HepG2 (cell line): ENCODE measurements around the gene TCF3. TPM values are rescaled to one million over a fixed set of nuclear protein-coding genes. Genes with fewer than 3 reads are reported as not detected.

Experiments used
- ARNT2 ChIP-seq: sonication (generic); formaldehyde crosslinking; IDR thresholded peaks from 2 replicates; pipeline ENCODE4 v1.8.0; 2022; ENCODE audit warnings: mild to moderate bottlenecking, low read depth, missing genetic modification reagents, moderate library complexity
- BRCA1 ChIP-seq: sonication (generic); formaldehyde crosslinking; IDR thresholded peaks from 2 replicates; pipeline ENCODE4 v1.4.0; 2020; ENCODE audit warnings: missing genetic modification reagents
- FOXO1 ChIP-seq: sonication (generic); formaldehyde crosslinking; IDR thresholded peaks from 2 replicates; pipeline ENCODE4 v1.4.0; 2020; ENCODE audit warnings: missing genetic modification reagents
- HNRNPH1 ChIP-seq: fragments of 200-400 bp; formaldehyde crosslinking; optimal IDR thresholded peaks from 2 replicates; pipeline ENCODE3; 2017; ENCODE audit warnings: mild to moderate bottlenecking, low read depth, low read length
- MEF2D ChIP-seq: sonication (generic); formaldehyde crosslinking; IDR thresholded peaks from 2 replicates; pipeline ENCODE4 v1.5.1; 2020; ENCODE audit warnings: mild to moderate bottlenecking, missing genetic modification reagents
- MEIS1 ChIP-seq: sonication (generic); formaldehyde crosslinking; IDR thresholded peaks from 2 replicates; pipeline ENCODE4 v1.9.0; 2021; ENCODE audit warnings: mild to moderate bottlenecking, missing genetic modification reagents, moderate library complexity, borderline replicate concordance
- PITX1 ChIP-seq: sonication (generic); formaldehyde crosslinking; IDR thresholded peaks from 2 replicates; pipeline ENCODE4 v1.5.1; 2020; ENCODE audit warnings: mild to moderate bottlenecking, missing genetic modification reagents
- TAF15 ChIP-seq: fragments of 200-400 bp; formaldehyde crosslinking; IDR thresholded peaks from one replicate; pipeline ENCODE4 v1.6.1; 2018; ENCODE audit warnings: mild to moderate bottlenecking, low read depth, low read length; ENCODE audit not compliant: poor library complexity, severe bottlenecking
- TBX3 ChIP-seq: fragments of 450-650 bp; IDR thresholded peaks from 2 replicates; pipeline ENCODE4 v1.6.1; 2017; ENCODE audit warnings: antibody characterized with exemption, mild to moderate bottlenecking, inconsistent platforms, borderline replicate concordance
- ZMYM4 ChIP-seq: sonication (generic); formaldehyde crosslinking; IDR thresholded peaks from 2 replicates; pipeline ENCODE4 v1.8.1; 2023; ENCODE audit warnings: mild to moderate bottlenecking, missing genetic modification reagents
- ZNF180 ChIP-seq: sonication (generic); formaldehyde crosslinking; IDR thresholded peaks from 2 replicates; pipeline ENCODE4 v1.4.0; 2020; ENCODE audit warnings: low read depth, missing genetic modification reagents, borderline replicate concordance
- ZNF7 ChIP-seq: IDR thresholded peaks from 2 replicates; pipeline ENCODE4 v1.6.1; 2016; ENCODE audit warnings: missing biosample characterization, missing genetic modification reagents
- ZXDC ChIP-seq: sonication (generic); formaldehyde crosslinking; IDR thresholded peaks from 2 replicates; pipeline ENCODE4 v1.5.0; 2020; ENCODE audit warnings: mild to moderate bottlenecking, missing genetic modification reagents
- polyA plus RNA-seq, 8 experiments: library from polyadenylated mRNA; depleted of rRNA in 3 of 8; stranded (reverse) in 7 of 8; unstranded in 1 of 8; fragments of >200 nt; fragmentation: Illumina TruSeq in 4 of 8; extraction: Trizol in 4 of 8; gene quantifications; 2 replicates each; pipeline versions ENCODE4 v1.2.1 to v1.2.3, GENCODE V29; 2011 to 2016; ENCODE audit warnings: low read depth in 4 of 8, missing spikeins in 1 of 8, mixed read lengths in 1 of 8; ENCODE audit not compliant: insufficient read depth in 1 of 8
- total RNA-seq, 5 experiments: library from RNA; depleted of rRNA; stranded (reverse); fragments of >200 nt; fragmentation: Illumina TruSeq; extraction: Trizol; gene quantifications; 2 replicates each; pipeline ENCODE4 v1.2.3, GENCODE V29; 2016; ENCODE audit warnings: low read depth in 1 of 5
- TF ChIP-seq, protein P1 (sequence below): sonication (generic); formaldehyde crosslinking; IDR thresholded peaks from 2 replicates; pipeline ENCODE4 v1.4.0; 2020; ENCODE audit warnings: mild to moderate bottlenecking, missing genetic modification reagents, borderline replicate concordance
- TF ChIP-seq, protein P2 (sequence below): sonication (generic); formaldehyde crosslinking; IDR thresholded peaks from 2 replicates; pipeline ENCODE4 v1.4.0; 2020; ENCODE audit warnings: low read depth, mild to moderate bottlenecking, missing genetic modification reagents
- TF ChIP-seq, protein P3 (sequence below): sonication (generic); formaldehyde crosslinking; IDR thresholded peaks from 2 replicates; pipeline ENCODE4 v1.5.1; 2020; ENCODE audit warnings: missing genetic modification reagents, mild to moderate bottlenecking, borderline replicate concordance
- TF ChIP-seq, protein P4 (sequence below): sonication (generic); formaldehyde crosslinking; conservative IDR thresholded peaks from 2 replicates; pipeline ENCODE4 v1.8.1; 2023; ENCODE audit warnings: missing genetic modification reagents

The TCF3 gene
- total and polyA plus RNA-seq, 2 of the 13 experiments (the other 11 are each of a cell fraction or from before 2014, with no cell fraction given) = 51.4 to 53.2 TPM

DNA sequence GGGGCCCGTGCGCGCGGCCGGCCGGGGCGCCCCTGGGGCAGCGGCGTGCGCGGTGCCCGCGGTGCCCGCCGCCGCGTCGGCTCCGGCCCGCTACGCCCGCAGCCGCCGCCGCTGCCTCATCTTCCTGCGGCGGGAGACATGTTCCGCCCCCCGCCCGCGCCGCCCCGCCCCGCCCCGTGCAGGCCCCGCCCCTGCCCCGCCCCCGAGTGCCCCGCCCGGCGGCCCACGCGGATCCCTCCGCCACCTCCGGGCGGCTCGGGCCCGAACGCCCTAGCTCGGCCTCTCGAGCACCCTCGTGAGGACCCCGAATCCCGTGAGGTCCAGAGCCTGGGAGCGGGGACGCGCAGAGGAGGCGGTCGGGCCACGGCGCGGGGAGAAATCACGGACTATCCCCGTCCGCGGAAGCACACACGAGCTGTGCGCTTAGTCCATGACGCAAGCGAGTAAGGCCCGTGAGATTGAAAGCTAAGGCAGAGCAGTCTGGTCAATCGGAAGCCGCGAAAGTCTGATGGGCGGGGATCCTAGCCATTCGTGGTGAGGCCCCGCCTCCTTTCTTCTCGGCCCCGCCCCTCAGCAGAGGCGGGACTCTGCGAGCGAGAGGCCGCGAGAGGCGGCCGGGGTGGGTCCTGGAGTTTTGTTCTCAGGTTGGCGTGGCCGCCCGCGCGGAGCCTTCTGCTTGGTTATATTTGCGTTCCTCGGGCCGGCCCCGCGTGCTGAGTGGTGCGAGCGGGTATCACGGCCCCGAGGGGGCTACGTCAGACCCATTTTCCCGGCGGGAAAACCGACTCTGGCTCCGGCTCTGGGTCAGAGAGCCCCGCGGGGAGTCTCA is at the start of gene TCF3 (continued):
- TF ChIP-seq ARNT2 (CRISPR knock-in tag) = peak; percentile 12
- no peak for TF ChIP-seq ZNF180 (CRISPR knock-in tag)
- TF ChIP-seq MEIS1 (CRISPR knock-in tag) = no peak
- TF ChIP-seq FOXO1 = peak; percentile 17; the same call in 1 of the 2 replicates
- TF ChIP-seq ZXDC (CRISPR knock-in tag) = 0 out of 2 replicates have a peak, but pooled peaks have one; percentile 52
- TF ChIP-seq, protein P1, sequence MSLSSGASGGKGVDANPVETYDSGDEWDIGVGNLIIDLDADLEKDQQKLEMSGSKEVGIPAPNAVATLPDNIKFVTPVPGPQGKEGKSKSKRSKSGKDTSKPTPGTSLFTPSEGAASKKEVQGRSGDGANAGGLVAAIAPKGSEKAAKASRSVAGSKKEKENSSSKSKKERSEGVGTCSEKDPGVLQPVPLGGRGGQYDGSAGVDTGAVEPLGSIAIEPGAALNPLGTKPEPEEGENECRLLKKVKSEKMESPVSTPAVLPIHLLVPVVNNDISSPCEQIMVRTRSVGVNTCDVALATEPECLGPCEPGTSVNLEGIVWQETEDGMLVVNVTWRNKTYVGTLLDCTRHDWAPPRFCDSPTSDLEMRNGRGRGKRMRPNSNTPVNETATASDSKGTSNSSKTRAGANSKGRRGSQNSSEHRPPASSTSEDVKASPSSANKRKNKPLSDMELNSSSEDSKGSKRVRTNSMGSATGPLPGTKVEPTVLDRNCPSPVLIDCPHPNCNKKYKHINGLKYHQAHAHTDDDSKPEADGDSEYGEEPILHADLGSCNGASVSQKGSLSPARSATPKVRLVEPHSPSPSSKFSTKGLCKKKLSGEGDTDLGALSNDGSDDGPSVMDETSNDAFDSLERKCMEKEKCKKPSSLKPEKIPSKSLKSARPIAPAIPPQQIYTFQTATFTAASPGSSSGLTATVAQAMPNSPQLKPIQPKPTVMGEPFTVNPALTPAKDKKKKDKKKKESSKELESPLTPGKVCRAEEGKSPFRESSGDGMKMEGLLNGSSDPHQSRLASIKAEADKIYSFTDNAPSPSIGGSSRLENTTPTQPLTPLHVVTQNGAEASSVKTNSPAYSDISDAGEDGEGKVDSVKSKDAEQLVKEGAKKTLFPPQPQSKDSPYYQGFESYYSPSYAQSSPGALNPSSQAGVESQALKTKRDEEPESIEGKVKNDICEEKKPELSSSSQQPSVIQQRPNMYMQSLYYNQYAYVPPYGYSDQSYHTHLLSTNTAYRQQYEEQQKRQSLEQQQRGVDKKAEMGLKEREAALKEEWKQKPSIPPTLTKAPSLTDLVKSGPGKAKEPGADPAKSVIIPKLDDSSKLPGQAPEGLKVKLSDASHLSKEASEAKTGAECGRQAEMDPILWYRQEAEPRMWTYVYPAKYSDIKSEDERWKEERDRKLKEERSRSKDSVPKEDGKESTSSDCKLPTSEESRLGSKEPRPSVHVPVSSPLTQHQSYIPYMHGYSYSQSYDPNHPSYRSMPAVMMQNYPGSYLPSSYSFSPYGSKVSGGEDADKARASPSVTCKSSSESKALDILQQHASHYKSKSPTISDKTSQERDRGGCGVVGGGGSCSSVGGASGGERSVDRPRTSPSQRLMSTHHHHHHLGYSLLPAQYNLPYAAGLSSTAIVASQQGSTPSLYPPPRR (CRISPR knock-in tag) = no peak
- TF ChIP-seq ZNF7 (CRISPR knock-in tag) = no peak
- TF ChIP-seq BRCA1 = peak; percentile 68; the same call in 1 of the 2 replicates
- TF ChIP-seq, protein P2, sequence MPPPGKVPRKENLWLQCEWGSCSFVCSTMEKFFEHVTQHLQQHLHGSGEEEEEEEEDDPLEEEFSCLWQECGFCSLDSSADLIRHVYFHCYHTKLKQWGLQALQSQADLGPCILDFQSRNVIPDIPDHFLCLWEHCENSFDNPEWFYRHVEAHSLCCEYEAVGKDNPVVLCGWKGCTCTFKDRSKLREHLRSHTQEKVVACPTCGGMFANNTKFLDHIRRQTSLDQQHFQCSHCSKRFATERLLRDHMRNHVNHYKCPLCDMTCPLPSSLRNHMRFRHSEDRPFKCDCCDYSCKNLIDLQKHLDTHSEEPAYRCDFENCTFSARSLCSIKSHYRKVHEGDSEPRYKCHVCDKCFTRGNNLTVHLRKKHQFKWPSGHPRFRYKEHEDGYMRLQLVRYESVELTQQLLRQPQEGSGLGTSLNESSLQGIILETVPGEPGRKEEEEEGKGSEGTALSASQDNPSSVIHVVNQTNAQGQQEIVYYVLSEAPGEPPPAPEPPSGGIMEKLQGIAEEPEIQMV (CRISPR knock-in tag) = no peak
- no peak for TF ChIP-seq MEF2D (CRISPR knock-in tag)
- TF ChIP-seq HNRNPH1 = no peak
- TF ChIP-seq TBX3 = peak; percentile 77
- TF ChIP-seq, protein P3, sequence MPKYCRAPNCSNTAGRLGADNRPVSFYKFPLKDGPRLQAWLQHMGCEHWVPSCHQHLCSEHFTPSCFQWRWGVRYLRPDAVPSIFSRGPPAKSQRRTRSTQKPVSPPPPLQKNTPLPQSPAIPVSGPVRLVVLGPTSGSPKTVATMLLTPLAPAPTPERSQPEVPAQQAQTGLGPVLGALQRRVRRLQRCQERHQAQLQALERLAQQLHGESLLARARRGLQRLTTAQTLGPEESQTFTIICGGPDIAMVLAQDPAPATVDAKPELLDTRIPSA (CRISPR knock-in tag) = no peak
- peak; percentile 51; the same call in 1 of the 2 replicates for TF ChIP-seq ZMYM4 (CRISPR knock-in tag)
- TF ChIP-seq TAF15 = no peak
- TF ChIP-seq, protein P4, sequence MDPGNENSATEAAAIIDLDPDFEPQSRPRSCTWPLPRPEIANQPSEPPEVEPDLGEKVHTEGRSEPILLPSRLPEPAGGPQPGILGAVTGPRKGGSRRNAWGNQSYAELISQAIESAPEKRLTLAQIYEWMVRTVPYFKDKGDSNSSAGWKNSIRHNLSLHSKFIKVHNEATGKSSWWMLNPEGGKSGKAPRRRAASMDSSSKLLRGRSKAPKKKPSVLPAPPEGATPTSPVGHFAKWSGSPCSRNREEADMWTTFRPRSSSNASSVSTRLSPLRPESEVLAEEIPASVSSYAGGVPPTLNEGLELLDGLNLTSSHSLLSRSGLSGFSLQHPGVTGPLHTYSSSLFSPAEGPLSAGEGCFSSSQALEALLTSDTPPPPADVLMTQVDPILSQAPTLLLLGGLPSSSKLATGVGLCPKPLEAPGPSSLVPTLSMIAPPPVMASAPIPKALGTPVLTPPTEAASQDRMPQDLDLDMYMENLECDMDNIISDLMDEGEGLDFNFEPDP (CRISPR knock-in tag) = no peak
- peak; percentile 63 for TF ChIP-seq PITX1
